Measurements from ENCODE around the gene POLR2L. TPM values are rescaled to one million over a fixed set of nuclear protein-coding genes. Genes with fewer than 3 reads are reported as not detected.

POLR2L gene
- total RNA-seq, 1 experiment from 2014 or later: 673 TPM

DNA sequence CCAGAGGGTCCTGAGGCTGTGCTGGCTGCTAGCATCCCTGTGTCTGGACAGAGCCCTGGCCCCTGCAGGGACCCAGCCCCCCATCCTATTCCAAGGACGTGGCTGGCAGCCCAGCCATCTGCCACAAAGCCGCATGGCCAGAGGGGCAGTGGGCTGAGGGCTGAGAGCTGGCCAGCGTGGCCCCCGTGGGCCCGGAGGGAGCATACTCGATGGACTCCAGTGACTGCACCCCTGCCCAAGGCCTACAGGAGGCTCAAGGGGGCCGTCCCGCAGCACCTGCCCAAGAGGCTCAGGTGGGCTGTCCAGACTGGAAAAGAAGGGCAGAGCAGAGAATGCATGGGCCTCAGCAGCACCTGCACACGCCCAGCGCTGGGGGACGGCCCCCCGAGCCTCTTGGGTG, 13.5 kb upstream of the POLR2L start:
- TF ChIP-seq TCF7L2 (IDR thresholded peaks at IDR 0.05; ENCODE audit: low read depth, low read length): no peak
- TF ChIP-seq POLR2AphosphoS5 (IDR thresholded peaks at IDR 0.05; ENCODE audit: low read depth, low read length): no peak
- TF ChIP-seq REST (IDR thresholded peaks at IDR 0.05; ENCODE audit: insufficient read depth in 1 of 2, low read depth in 2 of 2, low read length in 1 of 2): no peak
- TF ChIP-seq SIN3A (IDR thresholded peaks at IDR 0.05; ENCODE audit: borderline replicate concordance, insufficient read depth, low read depth, low read length): no peak
- no peak for TF ChIP-seq CTCF (IDR thresholded peaks at IDR 0.05)
- Histone ChIP-seq H3K27me3 (ENCODE audit: control insufficient read depth, insufficient read depth, low read length) (no peaks in the 10 kb centered on the region), H3K4me1 (ENCODE audit: control insufficient read depth, insufficient read depth, low read length) (peaks cover 49% of the 10 kb centered on the region), H3K27ac (ENCODE audit: low read length) (no peak overlapping the region), H3K9me3 (ENCODE audit: control insufficient read depth, insufficient read depth, low read depth, low read length) (no peaks in the 10 kb centered on the region), H3K36me3 (ENCODE audit: control insufficient read depth, insufficient read depth, low read length) (no peaks in the 10 kb centered on the region), H3K4me3 (ENCODE audit: low read depth in 2 of 2, low read length in 2 of 2) (no peak overlapping the region)
- intact Hi-C loops (cut with micrococcal nuclease; ENCODE audit: unreplicated experiment) (no loop called here), in situ Hi-C loops (cut with HindIII; ENCODE audit: low pct_unique_long_range_greater_than_20kb, low sequenced_read_pairs) (no loop called here)
- ATAC-seq (no peak), DNase-seq (ENCODE audit: low read depth, low spot score) (no peak)
- ChIA-PET CTCF (interaction anchor here (0.8 kb wide), 1 partner anchor 8 kb away, joined by 3 read pairs; no protein-coding TSS in a partner anchor), POLR2A (no interaction called here)
- BruUV-seq (replicated peaks): no TSS peak

DNA sequence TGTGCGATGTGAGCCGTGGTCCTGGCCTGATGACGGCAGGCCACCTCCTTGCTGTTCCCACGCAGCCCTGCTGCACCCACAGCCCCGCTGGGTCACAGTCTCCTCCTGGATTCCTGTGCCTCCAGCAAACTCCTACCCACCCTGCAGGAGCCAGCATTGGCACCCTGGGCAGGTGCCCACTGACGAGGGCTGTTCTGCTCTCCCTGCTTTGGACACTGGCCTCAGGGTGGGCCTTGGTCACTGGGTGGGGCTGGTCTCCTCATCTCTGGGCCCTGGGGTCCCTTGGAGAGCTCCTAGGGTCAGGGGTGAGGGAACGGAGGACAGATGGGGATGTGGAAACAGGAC, 13.0 kb upstream of the POLR2L start:
- Histone ChIP-seq H3K36me3 (ENCODE audit: control insufficient read depth, insufficient read depth, low read length) (0 out of 2 replicates have a peak, but pooled peaks cover under 1% of the 10 kb centered on the region), H3K4me3 (ENCODE audit: low read depth in 2 of 2, low read length in 2 of 2) (no peak overlapping the region), H3K4me1 (ENCODE audit: control insufficient read depth, insufficient read depth, low read length) (peaks cover 47% of the 10 kb centered on the region), H3K27me3 (ENCODE audit: control insufficient read depth, insufficient read depth, low read length) (no peaks in the 10 kb centered on the region), H3K9me3 (ENCODE audit: control insufficient read depth, insufficient read depth, low read depth, low read length) (no peaks in the 10 kb centered on the region), H3K27ac (ENCODE audit: low read length) (no peak overlapping the region)
- DNase-seq (ENCODE audit: low read depth, low spot score) (no peak), ATAC-seq (no peak)
- TF ChIP-seq CTCF (IDR thresholded peaks at IDR 0.05) (no peak), POLR2AphosphoS5 (IDR thresholded peaks at IDR 0.05; ENCODE audit: low read depth, low read length) (no peak), TCF7L2 (IDR thresholded peaks at IDR 0.05; ENCODE audit: low read depth, low read length) (no peak), REST (IDR thresholded peaks at IDR 0.05; ENCODE audit: insufficient read depth in 1 of 2, low read depth in 2 of 2, low read length in 1 of 2) (no peak), SIN3A (IDR thresholded peaks at IDR 0.05; ENCODE audit: borderline replicate concordance, insufficient read depth, low read depth, low read length) (no peak)
- ChIA-PET POLR2A (no interaction called here), CTCF (no interaction called here)
- in situ Hi-C loops (cut with HindIII; ENCODE audit: low pct_unique_long_range_greater_than_20kb, low sequenced_read_pairs): no loop called here
- intact Hi-C loops (cut with micrococcal nuclease; ENCODE audit: unreplicated experiment): no loop called here
- no TSS peak for BruUV-seq (replicated peaks)
